DND-41 (cell line): ENCODE results near the gene MAST4.

Experiments used
- CTCF ChIP-seq: IDR thresholded peaks from 2 replicates; pipeline ENCODE4 v1.5.1; 2012; ENCODE audit warnings: borderline replicate concordance, low read length, moderate library complexity, mild to moderate bottlenecking; ENCODE audit not compliant: poor library complexity, severe bottlenecking; ENCODE audit errors: extremely low read depth
- EZH2 ChIP-seq: IDR thresholded peaks from 3 replicates; pipeline ENCODE4 v1.6.1; 2012; ENCODE audit warnings: borderline replicate concordance, low read depth, mild to moderate bottlenecking, moderate library complexity, low read length, inconsistent platforms; ENCODE audit not compliant: severe bottlenecking

GRCh38 chr5:67043796-67044511 lies 447.8 kb downstream of the MAST4 start:
- TF ChIP-seq CTCF (no peak), EZH2 (no peak)
